Mesenchymal stem cell (in vitro differentiated cells and primary cell): ENCODE data around the gene CLK1.

Source experiments
- DNase-seq: peaks from one replicate; pipeline ENCODE4 v3.0.0-alpha.2; 2013
- H2AFZ ChIP-seq: one replicate; pipeline ENCODE4 v1.6.1; 2013; ENCODE audit warnings: low read depth, mild to moderate bottlenecking, control low read depth, inconsistent platforms, low read length, moderate library complexity
- H2AK5ac ChIP-seq: 2 replicates; pipeline ENCODE4 v1.6.1; 2013; ENCODE audit warnings: low read length, moderate library complexity, mild to moderate bottlenecking, inconsistent platforms; ENCODE audit not compliant: severe bottlenecking
- H2BK120ac ChIP-seq: one replicate; pipeline ENCODE4 v1.6.1; 2013; ENCODE audit warnings: low read depth, mild to moderate bottlenecking, inconsistent platforms, low read length, moderate library complexity
- H2BK12ac ChIP-seq, 2 experiments: one replicate each; pipeline ENCODE4 v1.6.1; 2013; ENCODE audit warnings: inconsistent platforms in 2 of 2, low read length in 2 of 2, mild to moderate bottlenecking in 2 of 2, moderate library complexity in 2 of 2, control low read depth in 1 of 2
- H2BK15ac ChIP-seq: one replicate; pipeline ENCODE4 v1.6.1; 2013; ENCODE audit warnings: mild to moderate bottlenecking, low read depth, inconsistent platforms; ENCODE audit not compliant: poor library complexity, severe bottlenecking
- H2BK5ac ChIP-seq: 2 replicates; pipeline ENCODE4 v1.6.1; 2013; ENCODE audit warnings: low read depth, mild to moderate bottlenecking, low read length, control low read depth, inconsistent platforms; ENCODE audit not compliant: poor library complexity, severe bottlenecking
- H3K14ac ChIP-seq, 2 experiments: one replicate each; pipeline ENCODE4 v1.6.1; 2013; ENCODE audit warnings: inconsistent platforms in 2 of 2, low read length in 2 of 2, control low read depth in 1 of 2, mild to moderate bottlenecking in 1 of 2, moderate library complexity in 1 of 2
- H3K18ac ChIP-seq, 2 experiments: one replicate each; pipeline ENCODE4 v1.6.1; 2013; ENCODE audit warnings: inconsistent platforms in 2 of 2, low read length in 2 of 2, control low read depth in 1 of 2, low read depth in 1 of 2, mild to moderate bottlenecking in 1 of 2
- H3K23ac ChIP-seq, 2 experiments: one replicate each; pipeline ENCODE4 v1.6.1; 2013; ENCODE audit warnings: inconsistent platforms in 2 of 2, low read length in 2 of 2, mild to moderate bottlenecking in 2 of 2, moderate library complexity in 2 of 2, control low read depth in 1 of 2
- H3K27ac ChIP-seq: 2 replicates; pipeline ENCODE4 v1.5.1; 2013; ENCODE audit warnings: mild to moderate bottlenecking, moderate library complexity, low read length, control low read depth, inconsistent platforms; ENCODE audit not compliant: poor library complexity, severe bottlenecking
- H3K27me3 ChIP-seq, 2 experiments: 2 replicates each; pipeline versions ENCODE4 v1.6.1 to v1.7.0; 2013; ENCODE audit warnings: low read length in 2 of 2, mild to moderate bottlenecking in 2 of 2, moderate library complexity in 2 of 2, control low read depth in 1 of 2, inconsistent platforms in 1 of 2; ENCODE audit not compliant: control insufficient read depth in 1 of 2, insufficient read depth in 1 of 2
- H3K36me3 ChIP-seq, 2 experiments: 2 replicates each; pipeline versions ENCODE4 v1.6.1 to v1.7.0; 2013; ENCODE audit warnings: low read length in 2 of 2, control low read depth in 1 of 2, inconsistent platforms in 1 of 2, low read depth in 1 of 2, mild to moderate bottlenecking in 1 of 2; ENCODE audit not compliant: insufficient read depth in 2 of 2, control insufficient read depth in 1 of 2
- H3K4ac ChIP-seq, 2 experiments: one replicate each; pipeline ENCODE4 v1.6.1; 2013; ENCODE audit warnings: inconsistent platforms in 2 of 2, low read length in 2 of 2, mild to moderate bottlenecking in 2 of 2, moderate library complexity in 2 of 2, control low read depth in 1 of 2, low read depth in 1 of 2
- H3K4me1 ChIP-seq: 2 replicates; pipeline ENCODE4 v1.6.1; 2013; ENCODE audit warnings: low read depth, low read length, control low read depth; ENCODE audit not compliant: control insufficient read depth, insufficient read depth
- H3K4me2 ChIP-seq: 2 replicates; pipeline ENCODE4 v1.6.1; 2013; ENCODE audit warnings: low read length, mild to moderate bottlenecking, inconsistent platforms; ENCODE audit not compliant: poor library complexity, severe bottlenecking
- H3K4me3 ChIP-seq, 2 experiments: 2 replicates each; pipeline versions ENCODE4 v1.5.1 to v1.7.0; 2013; ENCODE audit warnings: low read length in 2 of 2, mild to moderate bottlenecking in 2 of 2, control low read depth in 1 of 2, low read depth in 1 of 2; ENCODE audit not compliant: insufficient read depth in 1 of 2
- H3K79me1 ChIP-seq: replicated peaks from 2 replicates; pipeline ENCODE4 v1.6.1; 2013; ENCODE audit warnings: mild to moderate bottlenecking, control low read depth, low read length, inconsistent platforms; ENCODE audit not compliant: poor library complexity, severe bottlenecking
- H3K9ac ChIP-seq: 2 replicates; pipeline ENCODE4 v1.7.0; 2013; ENCODE audit warnings: mild to moderate bottlenecking, low read length, moderate library complexity
- H3K9me3 ChIP-seq: 2 replicates; pipeline ENCODE4 v1.7.0; 2013; ENCODE audit warnings: mild to moderate bottlenecking, low read length; ENCODE audit not compliant: control insufficient read depth
- H4K8ac ChIP-seq: one replicate; pipeline ENCODE4 v1.6.1; 2013; ENCODE audit warnings: inconsistent platforms, mild to moderate bottlenecking, low read length, moderate library complexity
- H4K91ac ChIP-seq: one replicate; pipeline ENCODE4 v1.6.1; 2013; ENCODE audit warnings: mild to moderate bottlenecking, low read length, inconsistent platforms
- WGBS: methylation state at CpG from one replicate; pipeline ENCODE4 v1.1.7; 2013; ENCODE audit warnings: mixed read lengths; 5-methylcytosine and 5-hydroxymethylcytosine counted together

The CLK1 gene

GRCh38 chr2:200829258-200829655 is 35.2 kb downstream of the CLK1 start:
- Histone ChIP-seq H2BK15ac (no peak overlapping the region), H3K23ac (no peak overlapping the region), H2AFZ (no peak overlapping the region), H4K91ac (no peak overlapping the region), H3K27ac (no peak overlapping the region), H3K9me3 (no peaks in the 10 kb centered on the region), H3K4ac (no peak overlapping the region), H2BK120ac (no peak overlapping the region), H3K79me1 (no peaks in the 10 kb centered on the region), H3K18ac (no peak overlapping the region), H2AK5ac (no peak overlapping the region), H3K4me2 (no peak overlapping the region), H3K36me3 (peaks cover 0 to 20% of the 10 kb centered on the region in 2 experiments), H3K14ac (no peak overlapping the region), H3K4me3 (no peak overlapping the region), H2BK12ac (no peak overlapping the region), H3K4me1 (no peaks in the 10 kb centered on the region), H3K9ac (no peak overlapping the region), H3K27me3 (no peaks in the 10 kb centered on the region), H2BK5ac (no peak overlapping the region), H4K8ac (no peak overlapping the region)
- WGBS = 97% methylated on average over 2 of the region's 2 CpGs
- DNase-seq = no peak

GRCh38 chr2:200828572-200829257 is 35.7 kb downstream of the CLK1 start:
- no peak overlapping the region for H3K27ac ChIP-seq
- 97% methylated on average over 9 of the region's 9 CpGs for WGBS
- no peak overlapping the region for H3K4me3 ChIP-seq
- H3K9me3 ChIP-seq = no peaks in the 10 kb centered on the region
- DNase-seq = no peak
- H2BK5ac ChIP-seq = no peak overlapping the region
- H2BK120ac ChIP-seq = no peak overlapping the region
- H2AFZ ChIP-seq = no peak overlapping the region
- H2BK15ac ChIP-seq = no peak overlapping the region
- H3K9ac ChIP-seq = no peak overlapping the region
- no peak overlapping the region for H2BK12ac ChIP-seq
- peaks cover 0 to 25% of the 10 kb centered on the region in 2 experiments for H3K36me3 ChIP-seq
- no peaks in the 10 kb centered on the region for H3K27me3 ChIP-seq
- H4K91ac ChIP-seq = no peak overlapping the region
- no peaks in the 10 kb centered on the region for H3K4me1 ChIP-seq
- no peak overlapping the region for H3K4me2 ChIP-seq
- H3K14ac ChIP-seq = no peak overlapping the region
- no peaks in the 10 kb centered on the region for H3K79me1 ChIP-seq
- H3K23ac ChIP-seq = no peak overlapping the region
- no peak overlapping the region for H2AK5ac ChIP-seq
- no peak overlapping the region for H3K4ac ChIP-seq
- no peak overlapping the region for H4K8ac ChIP-seq
- no peak overlapping the region for H3K18ac ChIP-seq

- Histone ChIP-seq H2BK5ac (no peak overlapping the region), H3K9ac (no peak overlapping the region), H3K36me3 (peaks cover 0 to 27% of the 10 kb centered on the region in 2 experiments), H3K9me3 (no peaks in the 10 kb centered on the region), H4K91ac (no peak overlapping the region), H3K4ac (no peak overlapping the region), H3K27me3 (no peaks in the 10 kb centered on the region), H3K4me1 (no peaks in the 10 kb centered on the region), H3K18ac (no peak overlapping the region), H2BK120ac (no peak overlapping the region), H2AFZ (no peak overlapping the region), H3K14ac (no peak overlapping the region), H2BK12ac (no peak overlapping the region), H3K27ac (no peak overlapping the region), H3K4me2 (no peak overlapping the region), H3K79me1 (no peaks in the 10 kb centered on the region), H3K23ac (no peak overlapping the region), H2BK15ac (no peak overlapping the region), H3K4me3 (no peak overlapping the region), H4K8ac (no peak overlapping the region), H2AK5ac (no peak overlapping the region)
- 88% methylated on average over 2 of the region's 2 CpGs for WGBS
- no peak for DNase-seq
Measured at GRCh38 chr2:200828104-200828503, 36.4 kb downstream of the CLK1 start.

GRCh38 chr2:200821686-200822245 is 42.7 kb downstream of the CLK1 start:
- H3K18ac ChIP-seq = no peak overlapping the region
- H4K91ac ChIP-seq = no peak overlapping the region
- H2AK5ac ChIP-seq = no peak overlapping the region
- H2BK12ac ChIP-seq = no peak overlapping the region
- no peaks in the 10 kb centered on the region for H3K9me3 ChIP-seq
- peaks cover 19 to 80% of the 10 kb centered on the region in 2 experiments for H3K36me3 ChIP-seq
- no peak overlapping the region for H3K4ac ChIP-seq
- DNase-seq = no peak
- no peak overlapping the region for H3K23ac ChIP-seq
- H2AFZ ChIP-seq = no peak overlapping the region
- 97% methylated on average over 5 of the region's 6 CpGs for WGBS
- no peak overlapping the region for H2BK15ac ChIP-seq
- H3K27me3 ChIP-seq = no peaks in the 10 kb centered on the region
- peaks cover 8% of the 10 kb centered on the region for H3K79me1 ChIP-seq
- no peak overlapping the region for H3K4me2 ChIP-seq
- H3K9ac ChIP-seq = no peak overlapping the region
- H3K27ac ChIP-seq = no peak overlapping the region
- H2BK5ac ChIP-seq = no peak overlapping the region
- no peak overlapping the region for H4K8ac ChIP-seq
- no peak overlapping the region for H2BK120ac ChIP-seq
- H3K4me3 ChIP-seq = no peak overlapping the region
- no peaks in the 10 kb centered on the region for H3K4me1 ChIP-seq
- no peak overlapping the region for H3K14ac ChIP-seq
